HepG2 (cell line): Measurements from ENCODE around the gene KIF3A. TPM values are rescaled to one million over a fixed set of nuclear protein-coding genes. Genes with fewer than 3 reads are reported as not detected.

Source experiments
- AKAP8 ChIP-seq: sonication (generic); formaldehyde crosslinking; IDR thresholded peaks from 2 replicates; pipeline ENCODE4 v1.5.1; 2020; ENCODE audit warnings: mild to moderate bottlenecking, missing genetic modification reagents
- CHD4 ChIP-seq: fragments of 200-600 bp; sonication (generic); IDR thresholded peaks from 2 replicates; pipeline ENCODE4 v1.7.0; 2017; ENCODE audit warnings: mild to moderate bottlenecking, low read length, borderline replicate concordance
- DZIP1 ChIP-seq: sonication (generic); formaldehyde crosslinking; IDR thresholded peaks from 2 replicates; pipeline ENCODE4 v1.5.0; 2020; ENCODE audit warnings: mild to moderate bottlenecking, missing genetic modification reagents
- E2F2 ChIP-seq: sonication (generic); formaldehyde crosslinking; IDR thresholded peaks from 2 replicates; pipeline ENCODE4 v1.4.0; 2020; ENCODE audit warnings: missing genetic modification reagents, borderline replicate concordance
- ELF4 ChIP-seq: sonication (generic); formaldehyde crosslinking; IDR thresholded peaks from 2 replicates; pipeline ENCODE4 v1.5.0; 2020; ENCODE audit warnings: missing genetic modification reagents, mild to moderate bottlenecking, moderate library complexity, borderline replicate concordance
- GMEB1 ChIP-seq: sonication (generic); formaldehyde crosslinking; IDR thresholded peaks from 2 replicates; pipeline ENCODE4 v1.5.1; 2020; ENCODE audit warnings: missing genetic modification reagents, mild to moderate bottlenecking, borderline replicate concordance
- HNF4G ChIP-seq, 2 experiments: sonication (generic) in 1 of 2; formaldehyde crosslinking in 1 of 2; IDR thresholded peaks; 2 replicates each; pipeline versions ENCODE4 v1.4.0 to v1.6.1; 2011 to 2020; ENCODE audit warnings: borderline replicate concordance in 2 of 2, low read depth in 2 of 2, mild to moderate bottlenecking in 2 of 2, low read length in 1 of 2, missing genetic modification reagents in 1 of 2, moderate library complexity in 1 of 2
- PHF21A ChIP-seq: sonication (generic); formaldehyde crosslinking; IDR thresholded peaks from 2 replicates; pipeline ENCODE4 v1.5.0; 2020; ENCODE audit warnings: mild to moderate bottlenecking, missing genetic modification reagents
- RBM39 ChIP-seq: fragments of 200-400 bp; formaldehyde crosslinking; IDR thresholded peaks from one replicate; pipeline ENCODE4 v1.6.1; 2018; ENCODE audit warnings: antibody characterized with exemption, mild to moderate bottlenecking, low read depth, low read length; ENCODE audit not compliant: poor library complexity, severe bottlenecking
- SIN3A ChIP-seq: IDR thresholded peaks from 2 replicates; pipeline ENCODE4 v1.6.1; 2011; ENCODE audit warnings: low read depth, mild to moderate bottlenecking, control low read depth, low read length, borderline replicate concordance
- THAP7 ChIP-seq: sonication (generic); formaldehyde crosslinking; IDR thresholded peaks from 2 replicates; pipeline ENCODE4 v1.8.1; 2023; ENCODE audit warnings: mild to moderate bottlenecking, missing genetic modification reagents
- TRIM24 ChIP-seq: sonication (generic); formaldehyde crosslinking; IDR thresholded peaks from 2 replicates; pipeline ENCODE4 v1.8.0; 2022; ENCODE audit warnings: mild to moderate bottlenecking, missing genetic modification reagents
- ZC3H13 ChIP-seq: sonication (generic); formaldehyde crosslinking; IDR thresholded peaks from 2 replicates; pipeline ENCODE4 v1.8.1; 2023; ENCODE audit warnings: mild to moderate bottlenecking, missing genetic modification reagents, moderate library complexity
- ZNF12 ChIP-seq: sonication (generic); formaldehyde crosslinking; IDR thresholded peaks from 2 replicates; pipeline ENCODE4 v1.5.0; 2020; ENCODE audit warnings: missing genetic modification reagents
- ZNF292 ChIP-seq: sonication (generic); formaldehyde crosslinking; IDR thresholded peaks from 2 replicates; pipeline ENCODE4 v1.8.1; 2022; ENCODE audit warnings: mild to moderate bottlenecking, low read depth, missing genetic modification reagents, borderline replicate concordance
- ZNF510 ChIP-seq: sonication (generic); formaldehyde crosslinking; IDR thresholded peaks from 2 replicates; pipeline ENCODE4 v1.4.0; 2020; ENCODE audit warnings: low read depth, mild to moderate bottlenecking, missing genetic modification reagents
- ZNF709 ChIP-seq: sonication (generic); formaldehyde crosslinking; IDR thresholded peaks from 2 replicates; pipeline ENCODE4 v1.5.0; 2020; ENCODE audit warnings: mild to moderate bottlenecking, missing genetic modification reagents
- ZNF747 ChIP-seq: sonication (generic); formaldehyde crosslinking; IDR thresholded peaks from 2 replicates; pipeline ENCODE4 v1.8.1; 2023; ENCODE audit warnings: missing genetic modification reagents, mild to moderate bottlenecking, borderline replicate concordance
- ZNF883 ChIP-seq: sonication (generic); formaldehyde crosslinking; IDR thresholded peaks from 2 replicates; pipeline ENCODE4 v1.5.1; 2020; ENCODE audit warnings: mild to moderate bottlenecking, missing genetic modification reagents; ENCODE audit errors: not compliant biosample characterization
- ZXDC ChIP-seq: sonication (generic); formaldehyde crosslinking; IDR thresholded peaks from 2 replicates; pipeline ENCODE4 v1.5.0; 2020; ENCODE audit warnings: mild to moderate bottlenecking, missing genetic modification reagents
- polyA plus RNA-seq, 8 experiments: library from polyadenylated mRNA; depleted of rRNA in 3 of 8; stranded (reverse) in 7 of 8; unstranded in 1 of 8; fragments of >200 nt; fragmentation: Illumina TruSeq in 4 of 8; extraction: Trizol in 4 of 8; gene quantifications; 2 replicates each; pipeline versions ENCODE4 v1.2.1 to v1.2.3, GENCODE V29; 2011 to 2016; ENCODE audit warnings: low read depth in 4 of 8, missing spikeins in 1 of 8, mixed read lengths in 1 of 8; ENCODE audit not compliant: insufficient read depth in 1 of 8
- total RNA-seq, 5 experiments: library from RNA; depleted of rRNA; stranded (reverse); fragments of >200 nt; fragmentation: Illumina TruSeq; extraction: Trizol; gene quantifications; 2 replicates each; pipeline ENCODE4 v1.2.3, GENCODE V29; 2016; ENCODE audit warnings: low read depth in 1 of 5

Gene KIF3A
- total and polyA plus RNA-seq, 2 of the 13 experiments (the other 11 are each of a cell fraction or from before 2014, with no cell fraction given) = 2.3 to 8.4 TPM

GRCh38 chr5:132771503-132771998, 34.2 kb upstream of the KIF3A start (continued):
- no peak for TF ChIP-seq ZNF510 (CRISPR knock-in tag)
- TF ChIP-seq CHD4 = no peak
- no peak for TF ChIP-seq ZNF709 (CRISPR knock-in tag)
- no peak for TF ChIP-seq ZNF292 (CRISPR knock-in tag)
- TF ChIP-seq SIN3A = 0 out of 2 replicates have a peak, but pooled peaks have one; percentile 24
- TF ChIP-seq HNF4G (IDR thresholded peaks at IDR 0.05; ENCODE audit: borderline replicate concordance, low read depth, low read length) = peak; percentile 10; the same call in 1 of the 2 replicates
- TF ChIP-seq HNF4G (CRISPR knock-in tag; IDR thresholded peaks at IDR 0.05; ENCODE audit: borderline replicate concordance, low read depth) = no peak
- peak; percentile 46; the same call in 1 of the 2 replicates for TF ChIP-seq PHF21A (CRISPR knock-in tag)
- no peak for TF ChIP-seq TRIM24 (CRISPR knock-in tag)
- no peak for TF ChIP-seq AKAP8 (CRISPR knock-in tag)
- TF ChIP-seq ZNF747 (CRISPR knock-in tag) = no peak
- no peak for TF ChIP-seq RBM39
- no peak for TF ChIP-seq GMEB1 (CRISPR knock-in tag)
- TF ChIP-seq ELF4 (CRISPR knock-in tag) = no peak
- TF ChIP-seq ZNF883 (CRISPR knock-in tag) = no peak
- TF ChIP-seq ZXDC = no peak
- TF ChIP-seq ZNF12 (CRISPR knock-in tag) = no peak
- TF ChIP-seq E2F2 = no peak
- TF ChIP-seq DZIP1 (CRISPR knock-in tag) = no peak
- TF ChIP-seq ZC3H13 (CRISPR knock-in tag) = no peak
- no peak for TF ChIP-seq THAP7 (CRISPR knock-in tag)
